Measurements from ENCODE around the gene FAM53B.

DNA sequence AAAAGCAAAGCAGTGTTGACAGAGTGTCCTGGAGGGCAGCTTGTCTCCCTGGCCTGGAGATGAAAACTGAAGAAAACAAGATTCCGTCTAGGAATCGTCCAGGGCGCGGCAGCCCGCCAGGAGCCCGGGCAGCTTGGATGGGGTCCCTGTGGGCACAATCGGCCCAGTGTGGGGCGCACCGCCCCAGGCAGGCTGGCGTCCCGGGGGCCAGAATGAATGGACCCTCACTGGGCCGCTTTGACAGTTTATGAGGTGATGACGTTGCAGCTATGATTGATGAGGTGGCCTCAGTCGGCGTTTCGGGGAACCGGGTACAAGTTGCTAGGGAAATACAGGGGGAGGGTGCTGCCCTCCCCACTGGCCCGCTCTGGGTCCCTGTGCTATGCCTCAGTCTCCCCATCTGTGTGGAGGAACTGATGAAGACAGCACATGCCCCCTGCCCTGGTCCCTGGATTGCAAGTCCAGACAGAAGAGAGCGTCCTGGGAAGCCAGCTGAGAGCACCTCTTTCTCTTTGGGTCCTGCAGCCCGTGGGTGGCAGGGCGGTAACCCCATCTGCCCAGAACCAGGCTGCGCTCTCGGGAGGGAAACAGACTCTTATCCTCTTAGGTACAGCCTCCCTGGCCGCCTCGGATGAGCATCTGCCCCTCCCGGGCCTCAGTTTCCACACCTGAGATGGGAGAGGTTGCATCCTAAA lies 151.3 kb downstream of the FAM53B start:
- TF ChIP-seq, protein P1, sequence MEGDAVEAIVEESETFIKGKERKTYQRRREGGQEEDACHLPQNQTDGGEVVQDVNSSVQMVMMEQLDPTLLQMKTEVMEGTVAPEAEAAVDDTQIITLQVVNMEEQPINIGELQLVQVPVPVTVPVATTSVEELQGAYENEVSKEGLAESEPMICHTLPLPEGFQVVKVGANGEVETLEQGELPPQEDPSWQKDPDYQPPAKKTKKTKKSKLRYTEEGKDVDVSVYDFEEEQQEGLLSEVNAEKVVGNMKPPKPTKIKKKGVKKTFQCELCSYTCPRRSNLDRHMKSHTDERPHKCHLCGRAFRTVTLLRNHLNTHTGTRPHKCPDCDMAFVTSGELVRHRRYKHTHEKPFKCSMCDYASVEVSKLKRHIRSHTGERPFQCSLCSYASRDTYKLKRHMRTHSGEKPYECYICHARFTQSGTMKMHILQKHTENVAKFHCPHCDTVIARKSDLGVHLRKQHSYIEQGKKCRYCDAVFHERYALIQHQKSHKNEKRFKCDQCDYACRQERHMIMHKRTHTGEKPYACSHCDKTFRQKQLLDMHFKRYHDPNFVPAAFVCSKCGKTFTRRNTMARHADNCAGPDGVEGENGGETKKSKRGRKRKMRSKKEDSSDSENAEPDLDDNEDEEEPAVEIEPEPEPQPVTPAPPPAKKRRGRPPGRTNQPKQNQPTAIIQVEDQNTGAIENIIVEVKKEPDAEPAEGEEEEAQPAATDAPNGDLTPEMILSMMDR (IDR thresholded peaks at IDR 0.05) = no peak
- no peak for TF ChIP-seq POLR2A (IDR thresholded peaks at IDR 0.05; ENCODE audit: low read depth)

Measured in esophagus muscularis mucosa (tissue), 3 donors.